Activated gamma-delta T cell (primary cell): ENCODE measurements around the gene LYPLAL1.
"Not testable (repeated sequence)": the region's sequence is repeated elsewhere in the genome, so short reads cannot be mapped to it uniquely, and the experiment has no call there.

Experiments
- DNase-seq: peaks from one replicate; lab custom pipeline; 2025; lab: John Stamatoyannopoulos, UW

The LYPLAL1 gene

DNA sequence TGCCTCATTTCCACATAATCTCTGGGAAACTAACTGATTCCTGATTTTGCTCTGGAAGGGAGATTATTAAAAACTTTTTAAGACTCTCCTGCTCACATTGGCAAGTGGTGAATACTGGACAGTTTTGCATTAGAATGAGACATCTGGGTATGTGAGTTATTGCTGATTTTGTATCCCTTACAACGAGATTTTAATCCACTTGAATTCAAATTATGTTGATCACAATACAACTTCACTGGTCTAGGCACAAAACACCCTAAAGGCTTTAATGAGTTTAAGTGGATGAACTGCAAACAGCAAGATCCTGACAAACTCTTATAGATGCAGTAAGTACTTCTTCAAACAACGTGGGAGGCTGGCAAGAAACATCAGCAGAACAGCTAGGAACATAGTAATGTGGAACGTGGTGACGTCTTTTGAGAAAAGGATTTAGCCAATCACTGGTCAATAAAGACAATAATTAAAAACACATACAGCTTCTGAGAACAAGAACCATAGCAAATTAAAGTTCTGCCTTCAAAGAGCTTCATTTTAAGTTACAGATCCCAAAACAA lies 10.2 kb upstream of the LYPLAL1 start:
- DNase-seq = no peak

DNA sequence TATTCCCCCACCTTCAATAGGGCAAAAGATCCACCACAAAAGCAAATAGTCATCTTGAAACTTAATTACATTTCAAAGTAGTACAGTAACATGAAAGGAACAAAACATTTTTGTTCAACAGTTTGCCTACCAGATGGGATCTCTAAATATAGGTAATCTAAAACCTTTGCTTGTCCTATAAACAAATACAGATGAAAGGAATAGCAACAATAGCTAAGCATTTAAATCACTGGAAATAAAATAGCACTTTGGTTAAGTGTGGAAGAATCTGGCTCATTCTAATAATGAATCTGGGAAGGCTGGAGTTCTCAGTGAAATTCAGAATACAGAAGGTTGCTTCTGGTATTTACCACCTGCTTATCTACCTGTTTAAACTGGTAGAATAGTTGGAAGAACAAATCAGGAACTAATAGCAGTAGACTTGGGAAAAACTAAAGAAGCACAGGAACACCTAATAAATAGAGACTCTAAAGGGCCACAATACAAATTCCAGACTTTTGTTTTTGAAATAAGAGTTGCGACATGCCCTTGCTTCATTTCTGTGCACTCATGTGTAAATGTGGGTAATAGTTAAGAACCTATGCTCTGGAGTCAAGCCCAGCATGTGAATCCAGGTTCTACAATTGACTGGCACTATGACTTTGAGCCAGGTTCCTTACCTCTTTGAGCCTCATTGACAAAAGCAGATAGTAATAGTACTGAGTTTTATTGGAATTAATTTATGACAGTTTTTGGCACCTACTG lies 2.3 kb upstream of the LYPLAL1 start:
- no peak for DNase-seq

DNA sequence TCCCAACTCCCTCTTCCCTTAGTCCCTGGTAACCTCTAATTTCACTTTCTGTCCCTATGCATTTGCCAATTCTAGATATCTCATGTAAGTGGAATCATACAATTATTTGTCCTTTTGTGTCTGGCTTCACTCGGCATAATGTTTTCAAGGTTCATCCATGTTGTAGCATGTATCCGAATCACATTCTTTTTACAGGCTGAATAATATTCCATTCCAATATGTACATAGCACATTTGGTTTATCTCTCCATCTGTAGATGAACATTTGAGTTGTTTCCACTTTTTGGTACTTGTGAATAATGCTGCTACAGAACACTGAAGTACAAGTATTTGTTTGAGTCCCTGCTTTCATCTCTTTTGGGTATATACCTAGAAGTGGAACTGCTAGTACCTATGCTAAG lies 857 bp upstream of the LYPLAL1 start:
- no peak for DNase-seq

DNA sequence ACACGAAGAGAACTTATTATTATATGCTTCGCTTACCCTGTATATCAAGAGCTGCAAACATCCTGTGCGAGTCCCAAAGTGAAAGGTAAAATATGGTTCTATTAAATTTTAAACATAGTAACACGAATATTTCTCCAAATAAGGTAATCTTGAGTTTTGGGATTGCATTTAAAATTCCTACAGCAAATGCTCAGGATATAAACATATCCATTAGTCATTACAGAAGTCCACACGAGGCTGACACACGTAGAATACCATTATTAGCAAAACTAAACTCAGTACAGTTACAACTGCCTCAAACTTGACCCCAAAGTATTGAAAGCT lies 282 bp upstream of the LYPLAL1 start:
- DNase-seq = no peak

DNA sequence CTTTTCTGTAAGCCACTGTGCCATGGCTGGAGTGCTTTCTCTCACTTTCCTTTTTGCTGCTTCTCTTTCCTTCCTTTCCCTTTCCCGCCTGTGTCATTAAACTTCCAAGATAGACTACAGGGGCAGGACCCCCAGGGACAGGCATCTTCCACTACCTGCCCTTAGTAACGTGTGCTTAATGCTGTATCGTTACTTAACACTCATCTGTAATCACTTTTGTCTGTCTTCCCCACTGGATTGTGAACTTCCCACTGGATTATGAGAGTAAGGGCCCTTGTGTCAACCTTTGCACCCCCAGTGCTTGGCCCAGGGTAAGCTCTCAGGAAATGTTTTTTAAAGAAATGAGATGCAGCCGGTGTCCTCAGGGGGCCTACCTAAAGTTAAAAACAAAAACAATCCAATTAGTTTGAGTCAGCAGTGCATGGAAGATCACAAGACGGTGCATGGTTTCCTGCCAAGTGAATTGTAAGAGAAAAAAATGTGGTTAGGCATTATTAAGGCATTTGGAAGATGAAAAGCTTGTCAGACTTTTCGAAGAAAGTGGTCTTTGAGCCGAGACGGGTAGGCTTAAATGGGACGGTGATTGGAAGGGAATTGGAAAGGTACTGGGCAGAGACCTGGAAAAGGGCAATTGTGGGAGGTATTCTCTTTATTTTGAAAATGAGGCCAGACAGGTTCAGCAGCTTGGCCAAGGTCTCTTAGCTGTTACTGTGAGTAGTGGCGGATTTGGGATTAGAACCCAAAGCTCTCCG lies 958 bp downstream of the LYPLAL1 start:
- DNase-seq = no peak

GRCh38 chr1:219175212-219175564 lies 1.5 kb downstream of the LYPLAL1 start:
- DNase-seq = no peak

GRCh38 chr1:219176168-219176567 lies 2.5 kb downstream of the LYPLAL1 start:
- no peak for DNase-seq

GRCh38 chr1:219177363-219177762 lies 3.7 kb downstream of the LYPLAL1 start:
- no peak for DNase-seq

DNA sequence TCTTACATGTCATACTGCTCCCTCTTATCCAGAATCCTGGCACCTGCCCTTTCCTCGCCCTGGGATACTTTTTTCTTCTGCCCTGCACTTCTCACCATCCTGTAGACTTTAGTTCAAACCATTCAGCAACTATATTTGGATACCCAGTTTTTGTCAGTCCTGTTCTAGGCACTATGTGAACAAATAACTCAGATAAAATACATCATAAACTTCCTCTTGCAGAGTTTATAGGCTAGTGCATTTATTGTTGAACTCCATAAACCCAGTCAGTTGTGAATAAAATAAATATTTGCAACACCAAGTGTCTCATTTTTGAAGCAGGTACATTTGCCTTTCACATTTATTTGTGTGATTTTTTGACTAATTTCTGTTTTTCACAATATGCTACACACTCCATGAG lies 4.3 kb downstream of the LYPLAL1 start:
- DNase-seq = no peak

DNA sequence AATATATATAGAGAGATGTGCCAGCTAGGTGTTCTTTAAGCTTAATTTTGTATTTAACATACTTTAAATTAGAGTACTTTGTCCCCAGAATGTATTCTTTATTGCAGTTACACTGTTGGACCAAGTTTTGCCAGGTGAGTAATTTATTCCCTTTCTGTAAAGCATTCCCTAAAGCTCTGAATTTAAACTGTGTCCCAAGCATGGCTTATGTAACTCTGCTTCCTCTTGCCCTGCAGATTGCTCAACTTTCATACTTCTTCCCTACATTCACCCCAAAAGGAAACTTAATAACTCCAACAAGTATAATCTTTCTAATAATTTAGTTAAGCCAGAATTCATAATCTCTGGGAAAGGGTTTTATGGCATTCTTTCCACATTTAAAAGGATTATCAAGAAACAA lies 5.6 kb downstream of the LYPLAL1 start:
- no peak for DNase-seq

DNA sequence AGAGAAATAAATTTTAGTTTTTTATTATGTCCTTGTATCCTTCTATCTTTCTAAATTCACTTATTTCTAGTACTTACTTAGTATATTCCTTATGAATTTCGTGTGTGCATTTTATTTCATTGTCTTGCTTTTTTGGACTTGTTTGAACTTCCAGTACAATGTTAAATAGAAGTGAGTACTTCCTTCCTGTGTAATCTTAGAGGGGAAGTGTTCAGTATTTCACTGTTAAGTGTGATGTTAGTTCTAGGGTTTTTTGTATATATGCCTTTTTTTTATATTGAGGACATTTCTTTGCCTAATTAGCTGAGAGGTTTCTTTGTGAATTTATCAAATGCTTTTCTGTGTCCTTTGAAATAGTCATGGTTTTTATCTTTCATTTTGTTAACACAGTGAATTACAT lies 10.7 kb downstream of the LYPLAL1 start:
- DNase-seq = no peak

- DNase-seq = no peak
Observed at GRCh38 chr1:219185486-219186117, 11.9 kb downstream of the LYPLAL1 start.

- DNase-seq = no peak
Observed at GRCh38 chr1:219188331-219188803, 14.7 kb downstream of the LYPLAL1 start.

- no peak for DNase-seq
Observed at GRCh38 chr1:219189021-219189824, 15.5 kb downstream of the LYPLAL1 start.

- DNase-seq = no peak
Observed at GRCh38 chr1:219189952-219190351, 16.3 kb downstream of the LYPLAL1 start.

- DNase-seq = no peak
Observed at GRCh38 chr1:219190605-219191004, 16.9 kb downstream of the LYPLAL1 start.

DNA sequence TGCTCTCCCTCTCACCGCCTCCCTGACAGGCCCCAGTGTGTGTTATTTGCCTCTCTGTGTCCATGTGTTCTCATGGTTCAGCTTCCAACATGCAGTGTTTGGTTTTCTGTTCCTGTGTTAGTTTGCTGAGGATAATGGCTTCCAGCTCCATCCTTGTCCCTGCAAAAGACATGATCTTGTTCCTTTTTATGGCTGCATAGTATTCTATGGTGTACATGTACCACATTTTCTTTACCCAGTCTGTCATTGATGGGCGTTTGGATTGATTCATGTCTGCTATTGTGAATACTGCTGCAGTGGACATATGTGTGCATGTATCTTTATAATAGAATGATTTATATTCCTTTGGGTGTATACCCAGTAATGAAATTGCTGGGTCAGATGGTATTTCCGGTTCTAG lies 22.2 kb downstream of the LYPLAL1 start:
- DNase-seq = not testable (repeated sequence)

DNA sequence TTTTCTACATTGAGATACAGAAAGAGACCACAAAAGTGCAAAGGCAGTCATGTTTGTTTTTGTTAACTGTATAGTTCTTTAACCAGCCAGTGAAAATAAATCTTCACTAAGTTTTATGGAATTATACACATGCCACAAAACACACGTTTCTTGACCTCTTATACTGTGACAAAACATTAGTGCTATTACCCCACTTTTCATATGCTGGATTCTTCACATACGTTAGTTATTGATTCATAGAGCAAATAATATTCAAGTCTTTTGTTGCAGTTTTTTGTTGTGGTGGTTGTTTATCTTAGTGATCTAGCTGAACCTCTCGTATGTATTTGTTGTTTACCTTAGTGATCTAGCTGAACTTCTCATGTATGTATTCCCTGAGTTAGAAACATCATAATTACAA lies 28.0 kb downstream of the LYPLAL1 start:
- no peak for DNase-seq

DNA sequence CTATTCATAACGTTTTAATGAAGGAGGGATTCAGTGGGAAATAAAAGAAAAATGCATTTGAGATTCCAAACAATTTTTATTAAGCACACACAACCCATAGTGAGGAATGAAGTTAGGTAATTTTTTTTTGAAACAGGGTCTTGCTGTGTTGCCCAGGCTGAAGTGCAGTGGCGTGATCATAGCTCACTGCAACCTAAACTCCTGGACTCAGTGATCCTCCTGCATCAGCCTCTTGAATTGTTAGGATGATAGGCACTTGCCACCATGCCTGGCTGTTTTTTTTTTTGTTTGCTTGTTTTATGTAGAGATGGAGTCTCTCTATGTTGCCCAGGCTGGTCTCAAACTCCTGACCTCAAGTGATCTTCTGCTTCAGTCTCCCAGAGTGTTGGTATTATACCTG lies 28.9 kb downstream of the LYPLAL1 start:
- no peak for DNase-seq

DNA sequence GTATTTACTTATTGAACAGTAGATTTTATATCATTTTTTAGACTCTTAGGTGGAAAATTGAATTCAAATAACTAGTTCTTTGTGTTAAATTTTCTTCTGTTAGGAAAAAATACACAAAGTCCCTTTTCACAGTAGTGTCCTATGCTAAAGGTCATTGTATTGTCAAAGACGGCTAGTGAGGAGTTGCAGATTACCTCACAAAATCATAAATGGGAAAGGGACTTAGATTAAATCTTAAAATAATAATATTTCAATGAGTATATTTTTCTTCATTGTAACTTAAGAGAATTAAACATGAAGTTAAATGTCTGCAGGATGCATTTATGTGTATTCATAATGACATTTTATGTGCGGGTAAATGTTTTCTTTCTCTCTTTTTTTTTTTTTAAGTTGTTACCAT lies 32.7 kb downstream of the LYPLAL1 start:
- no peak for DNase-seq

DNA sequence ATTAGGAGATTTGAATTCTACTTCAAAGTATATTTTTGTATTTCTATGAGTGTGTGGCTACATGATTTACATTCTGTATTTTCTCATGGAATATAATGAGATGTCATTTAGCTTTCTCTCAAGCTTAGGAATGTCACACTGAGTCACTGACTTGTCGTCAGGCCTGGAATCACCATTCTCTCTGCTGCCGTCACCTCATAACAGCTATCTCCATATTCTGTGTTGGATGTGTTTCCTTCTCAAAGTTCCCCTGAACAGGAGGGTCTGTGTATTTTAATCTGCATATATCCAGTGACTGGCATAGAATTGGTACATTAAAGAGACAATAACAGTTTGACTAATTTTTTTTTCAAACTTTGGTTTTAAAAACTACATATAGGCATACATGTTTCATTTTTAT lies 35.9 kb downstream of the LYPLAL1 start:
- no peak for DNase-seq

DNA sequence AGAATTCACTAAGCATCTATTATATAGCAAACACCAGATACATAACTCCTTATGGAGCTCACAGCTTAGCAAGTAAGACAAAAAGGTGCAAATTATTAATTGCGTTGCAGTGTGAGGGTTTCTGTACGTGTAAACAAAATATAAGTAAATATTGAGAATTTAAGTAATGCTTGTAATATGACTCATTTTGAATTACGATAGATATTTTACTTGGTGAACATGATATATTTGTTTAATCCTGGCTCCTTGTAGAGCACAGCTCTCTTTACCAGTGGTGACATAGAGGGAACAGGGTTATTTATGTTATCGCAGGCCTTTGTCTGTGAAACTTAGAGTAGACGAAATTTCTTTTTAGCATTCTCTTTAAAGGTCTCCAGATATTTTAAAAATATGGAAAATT lies 36.4 kb downstream of the LYPLAL1 start:
- DNase-seq = no peak
